HCT116 (cell line): ENCODE measurements around the gene MAN2A2. TPM values are rescaled to one million over a fixed set of nuclear protein-coding genes. Genes with fewer than 3 reads are reported as not detected.

ENCODE experiments used
- ATAC-seq: fragments of 200-7000 bp; cut with Tn5 transposase; 2 replicates; pipeline ENCODE4 v1.9.1; 2020; ENCODE audit warnings: mild to moderate bottlenecking, moderate library complexity
- BruUV-seq: library from RNA; stranded (reverse); fragments of 400-500 nt; replicated peaks from 2 replicates; lab custom pipeline; 2021; lab: Mats Ljungman, UMichigan
- CTCF ChIA-PET: fragments of 300-600 bp; sonication (Branson Sonifier 250); formaldehyde crosslinking; loops from one replicate; lab custom pipeline; 2021; ENCODE audit warnings: antibody characterized with exemption; lab: Charles Lee
- POLR2A ChIA-PET: fragments of 300-600, 350-600 bp; sonication (Branson Sonifier 250); formaldehyde crosslinking; loops from one replicate; lab custom pipeline; 2021; ENCODE audit warnings: antibody characterized with exemption; lab: Charles Lee
- RAD21 ChIA-PET, 2 experiments: fragments of 300-600 bp; sonication (Branson Sonifier 250); formaldehyde crosslinking; loops; one replicate each; lab custom pipeline; 2023; ENCODE audit warnings: low total read pairs in 2 of 2; ENCODE audit not compliant: uncharacterized antibody in 2 of 2, unreplicated experiment in 2 of 2, low non-redundant PET in 1 of 2; lab: Charles Lee
- DNase-seq: peaks from one replicate; pipeline ENCODE4 v3.0.0-alpha.2; 2010; ENCODE audit warnings: low read depth, low spot score
- H2AFZ ChIP-seq: fragments of 200-600 bp; shearing (Covaris generic), sonication (generic); 2 replicates; pipeline ENCODE4 v1.6.1; 2017; ENCODE audit warnings: low read depth, mixed run types, mixed read lengths, antibody characterized with exemption, low read length; ENCODE audit not compliant: poor library complexity, severe bottlenecking
- H3K27ac ChIP-seq: 2 replicates; pipeline ENCODE4 v1.5.1; 2012; ENCODE audit warnings: low read depth, low read length
- H3K27me3 ChIP-seq: fragments of 200-600 bp; sonication (generic); 2 replicates; pipeline ENCODE4 v1.6.1; 2016; ENCODE audit warnings: mixed run types, low read length, mixed read lengths; ENCODE audit not compliant: insufficient read depth
- H3K36me3 ChIP-seq, 2 experiments: fragments of 200-500 bp in 1 of 2; fragments of 200-600 bp in 1 of 2; sonication (Bioruptor generic) in 1 of 2; sonication (generic) in 1 of 2; 2 replicates each; pipeline versions ENCODE4 v1.5.1 to v1.6.1; 2014 to 2016; ENCODE audit warnings: low read length in 2 of 2, inconsistent platforms in 1 of 2, mixed read lengths in 1 of 2, mixed run types in 1 of 2; ENCODE audit not compliant: insufficient read depth in 2 of 2, control insufficient read depth in 1 of 2
- H3K4me1 ChIP-seq, 2 experiments: fragments of 200-600 bp in 1 of 2; sonication (generic) in 1 of 2; 2 replicates each; pipeline versions ENCODE4 v1.5.1 to v1.6.1; 2012 to 2017; ENCODE audit warnings: low read length in 2 of 2, inconsistent platforms in 1 of 2, mild to moderate bottlenecking in 1 of 2, mixed read lengths in 1 of 2, mixed run types in 1 of 2, moderate library complexity in 1 of 2; ENCODE audit not compliant: insufficient read depth in 2 of 2, control insufficient read depth in 1 of 2
- H3K4me2 ChIP-seq: fragments of 200-600 bp; sonication (generic); 2 replicates; pipeline ENCODE4 v1.6.1; 2017; ENCODE audit warnings: mixed run types, low read length, mixed read lengths
- H3K4me3 ChIP-seq, 2 experiments: fragments of 200-600 bp in 1 of 2; sonication (generic) in 1 of 2; replicated peaks in 1 of 2; 2 replicates each; pipeline ENCODE4 v1.5.1; 2011 to 2016; ENCODE audit warnings: low read length in 2 of 2, control low read depth in 1 of 2, low read depth in 1 of 2, mild to moderate bottlenecking in 1 of 2, mixed read lengths in 1 of 2, mixed run types in 1 of 2
- H3K79me2 ChIP-seq: fragments of 200-600 bp; sonication (generic); 2 replicates; pipeline ENCODE4 v1.6.1; 2017; ENCODE audit warnings: mild to moderate bottlenecking, mixed run types, low read length, moderate library complexity, mixed read lengths; ENCODE audit not compliant: insufficient read depth
- H3K9ac ChIP-seq: fragments of 200-600 bp; sonication (generic); 2 replicates; pipeline ENCODE4 v1.6.1; 2016; ENCODE audit warnings: low read length, mixed read lengths
- H3K9me2 ChIP-seq: fragments of 200-600 bp; sonication (generic), shearing (Covaris generic); 2 replicates; pipeline ENCODE4 v1.6.1; 2017; ENCODE audit warnings: mixed run types, mild to moderate bottlenecking, moderate library complexity; ENCODE audit not compliant: insufficient read depth
- H3K9me3 ChIP-seq, 2 experiments: fragments of 200-500 bp in 1 of 2; fragments of 200-600 bp in 1 of 2; sonication (Bioruptor generic) in 1 of 2; sonication (generic) in 1 of 2; 2 replicates each; pipeline ENCODE4 v1.6.1; 2014 to 2017; ENCODE audit warnings: low read length in 2 of 2, mixed read lengths in 2 of 2, inconsistent platforms in 1 of 2, low read depth in 1 of 2, mild to moderate bottlenecking in 1 of 2, mixed run types in 1 of 2, moderate library complexity in 1 of 2; ENCODE audit not compliant: control insufficient read depth in 1 of 2, insufficient read depth in 1 of 2
- H4K20me1 ChIP-seq: fragments of 200-600 bp; sonication (generic), shearing (Covaris generic); 2 replicates; pipeline ENCODE4 v1.6.1; 2017; ENCODE audit warnings: mixed run types, mild to moderate bottlenecking, moderate library complexity; ENCODE audit not compliant: insufficient read depth
- ATF3 ChIP-seq: IDR thresholded peaks from 2 replicates; pipeline ENCODE4 v1.6.1; 2012
- CBX3 ChIP-seq: IDR thresholded peaks from 2 replicates; pipeline ENCODE4 v1.6.1; 2012; ENCODE audit warnings: low read depth
- CTCF ChIP-seq, 3 experiments: fragments of 200-600 bp in 1 of 3; sonication (generic) in 1 of 3; IDR thresholded peaks in 2 of 3; conservative IDR thresholded peaks in 1 of 3; 2 replicates each; pipeline ENCODE4 v1.5.1; 2012 to 2017; ENCODE audit warnings: low read depth in 2 of 3, low read length in 2 of 3, antibody characterized with exemption in 1 of 3, borderline replicate concordance in 1 of 3, control low read depth in 1 of 3, mild to moderate bottlenecking in 1 of 3, mixed read lengths in 1 of 3, mixed run types in 1 of 3, moderate library complexity in 1 of 3; ENCODE audit not compliant: insufficient read depth in 1 of 3
- EGR1 ChIP-seq: IDR thresholded peaks from 2 replicates; pipeline ENCODE4 v1.6.1; 2012; ENCODE audit warnings: low read depth
- EZH2 ChIP-seq: fragments of 200-600 bp; sonication (generic); IDR thresholded peaks from 2 replicates; pipeline ENCODE4 v1.6.1; 2017; ENCODE audit warnings: antibody characterized with exemption, mixed run types
- FOSL1 ChIP-seq: IDR thresholded peaks from 2 replicates; pipeline ENCODE4 v1.6.1; 2012; ENCODE audit warnings: low read depth
- JUND ChIP-seq: IDR thresholded peaks from 2 replicates; pipeline ENCODE4 v1.6.1; 2012
- MAX ChIP-seq: IDR thresholded peaks from 2 replicates; pipeline ENCODE4 v1.6.1; 2012
- POLR2A ChIP-seq: IDR thresholded peaks from 2 replicates; pipeline ENCODE4 v1.7.0; 2011; ENCODE audit warnings: borderline replicate concordance; ENCODE audit not compliant: insufficient read depth, insufficient read length; ENCODE audit errors: extremely low read depth
- POLR2AphosphoS5 ChIP-seq: IDR thresholded peaks from 2 replicates; pipeline ENCODE4 v1.6.1; 2011; ENCODE audit warnings: mild to moderate bottlenecking, low read depth, low read length, moderate library complexity
- RAD21 ChIP-seq: IDR thresholded peaks from 2 replicates; pipeline ENCODE4 v1.6.1; 2012; ENCODE audit warnings: low read depth, mild to moderate bottlenecking
- SRF ChIP-seq: IDR thresholded peaks from 2 replicates; pipeline ENCODE4 v1.6.1; 2012; ENCODE audit warnings: low read depth
- TCF7L2 ChIP-seq: IDR thresholded peaks from 2 replicates; pipeline ENCODE4 v1.7.0; 2011; ENCODE audit warnings: borderline replicate concordance, inconsistent platforms; ENCODE audit not compliant: insufficient read depth, insufficient read length; ENCODE audit errors: extremely low read depth
- YY1 ChIP-seq: IDR thresholded peaks from 2 replicates; pipeline ENCODE4 v1.6.1; 2011; ENCODE audit warnings: low read length, low read depth, moderate library complexity, mild to moderate bottlenecking; ENCODE audit not compliant: insufficient replicate concordance; ENCODE audit errors: extremely low read depth
- ZNF274 ChIP-seq: fragments of 200-500 bp; sonication (Bioruptor generic); IDR thresholded peaks from 2 replicates; pipeline ENCODE4 v1.6.1; 2014; ENCODE audit warnings: mild to moderate bottlenecking, low read depth, low read length, inconsistent platforms
- intact Hi-C: fragments of 100-400 bp; cut with micrococcal nuclease; formaldehyde crosslinking; loops from 2 replicates; pipeline ENCODE4 v1.10.0; 2022
- total RNA-seq: library from RNA; stranded (reverse); gene quantifications from one replicate; pipeline ENCODE4 v1.2.1, GENCODE V29; 2021; ENCODE audit not compliant: unreplicated experiment
- TF ChIP-seq, protein P1 (sequence below): IDR thresholded peaks from 2 replicates; pipeline ENCODE4 v1.6.1; 2012; ENCODE audit warnings: low read depth

Gene MAN2A2
- total RNA-seq, 1 experiment from 2014 or later = 44.9 TPM

- no peak for TF ChIP-seq FOSL1
- no peak; the same call in 1 of the 2 replicates for TF ChIP-seq POLR2AphosphoS5
- TF ChIP-seq TCF7L2 = no peak
- TF ChIP-seq ZNF274 = no peak
- no peak for TF ChIP-seq CBX3
- no peak overlapping the region for H3K27ac ChIP-seq
Measured at GRCh38 chr15:90968434-90968833, 65.3 kb downstream of the MAN2A2 start.

GRCh38 chr15:90970274-90970673, 67.2 kb downstream of the MAN2A2 start:
- no peak overlapping the region for H2AFZ ChIP-seq
- H3K4me1 ChIP-seq = no peaks in the 10 kb centered on the region
- ChIA-PET POLR2A (no interaction called here), RAD21 (no interaction called here), CTCF (no interaction called here)
- H3K27me3 ChIP-seq = no peaks in the 10 kb centered on the region
- no peaks in the 10 kb centered on the region for H4K20me1 ChIP-seq
- TF ChIP-seq POLR2A (no peak), YY1 (no peak), ZNF274 (no peak), ATF3 (no peak), MAX (no peak), EGR1 (no peak), SRF (no peak), JUND (no peak), CTCF (IDR thresholded peaks at IDR 0.05 in 2 of 3, conservative IDR thresholded peaks at IDR 0.05 in 1 of 3; ENCODE audit: borderline replicate concordance in 1 of 3, insufficient read depth in 1 of 3, low read depth in 2 of 3, low read length in 2 of 3) (no peak), RAD21 (no peak), EZH2 (no peak)
- TF ChIP-seq, protein P1, sequence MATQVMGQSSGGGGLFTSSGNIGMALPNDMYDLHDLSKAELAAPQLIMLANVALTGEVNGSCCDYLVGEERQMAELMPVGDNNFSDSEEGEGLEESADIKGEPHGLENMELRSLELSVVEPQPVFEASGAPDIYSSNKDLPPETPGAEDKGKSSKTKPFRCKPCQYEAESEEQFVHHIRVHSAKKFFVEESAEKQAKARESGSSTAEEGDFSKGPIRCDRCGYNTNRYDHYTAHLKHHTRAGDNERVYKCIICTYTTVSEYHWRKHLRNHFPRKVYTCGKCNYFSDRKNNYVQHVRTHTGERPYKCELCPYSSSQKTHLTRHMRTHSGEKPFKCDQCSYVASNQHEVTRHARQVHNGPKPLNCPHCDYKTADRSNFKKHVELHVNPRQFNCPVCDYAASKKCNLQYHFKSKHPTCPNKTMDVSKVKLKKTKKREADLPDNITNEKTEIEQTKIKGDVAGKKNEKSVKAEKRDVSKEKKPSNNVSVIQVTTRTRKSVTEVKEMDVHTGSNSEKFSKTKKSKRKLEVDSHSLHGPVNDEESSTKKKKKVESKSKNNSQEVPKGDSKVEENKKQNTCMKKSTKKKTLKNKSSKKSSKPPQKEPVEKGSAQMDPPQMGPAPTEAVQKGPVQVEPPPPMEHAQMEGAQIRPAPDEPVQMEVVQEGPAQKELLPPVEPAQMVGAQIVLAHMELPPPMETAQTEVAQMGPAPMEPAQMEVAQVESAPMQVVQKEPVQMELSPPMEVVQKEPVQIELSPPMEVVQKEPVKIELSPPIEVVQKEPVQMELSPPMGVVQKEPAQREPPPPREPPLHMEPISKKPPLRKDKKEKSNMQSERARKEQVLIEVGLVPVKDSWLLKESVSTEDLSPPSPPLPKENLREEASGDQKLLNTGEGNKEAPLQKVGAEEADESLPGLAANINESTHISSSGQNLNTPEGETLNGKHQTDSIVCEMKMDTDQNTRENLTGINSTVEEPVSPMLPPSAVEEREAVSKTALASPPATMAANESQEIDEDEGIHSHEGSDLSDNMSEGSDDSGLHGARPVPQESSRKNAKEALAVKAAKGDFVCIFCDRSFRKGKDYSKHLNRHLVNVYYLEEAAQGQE = no peak
- TF ChIP-seq, all 23 proteins: peak for 0
- no peak for ATAC-seq
- H3K4me3 ChIP-seq = no peak overlapping the region
- H3K4me2 ChIP-seq = no peak overlapping the region
- no peaks in the 10 kb centered on the region for H3K9me2 ChIP-seq
- DNase-seq = no peak
- no TSS peak for BruUV-seq
- H3K9me3 ChIP-seq = no peaks in the 10 kb centered on the region
- intact Hi-C loops = no loop called here
- H3K79me2 ChIP-seq = peaks cover 4% of the 10 kb centered on the region; the same call in 1 of the 2 replicates
- no peak overlapping the region for H3K27ac ChIP-seq
- H3K36me3 ChIP-seq = peaks cover 56 to 60% of the 10 kb centered on the region in 2 experiments; a peak in 3 of 4 replicates
- no peak overlapping the region for H3K9ac ChIP-seq

More at GRCh38 chr15:90968434-90968833, 65.3 kb downstream of the MAN2A2 start:
- peaks cover 17% of the 10 kb centered on the region for H3K79me2 ChIP-seq
- DNase-seq (no peak), ATAC-seq (no peak)
- intact Hi-C loops = no loop called here
- H3K9ac ChIP-seq = no peak overlapping the region
- H3K9me3 ChIP-seq = no peaks in the 10 kb centered on the region
- no TSS peak for BruUV-seq
- H2AFZ ChIP-seq = no peak overlapping the region
- H4K20me1 ChIP-seq = no peaks in the 10 kb centered on the region
- H3K36me3 ChIP-seq = peaks cover 53 to 59% of the 10 kb centered on the region in 2 experiments; a peak in 3 of 4 replicates
- POLR2A ChIA-PET = no interaction called here
- RAD21 ChIA-PET = no interaction called here
- CTCF ChIA-PET = no interaction called here
- no peaks in the 10 kb centered on the region for H3K4me1 ChIP-seq
- no peak overlapping the region for H3K4me2 ChIP-seq
- H3K4me3 ChIP-seq = no peak overlapping the region
- H3K27me3 ChIP-seq = no peaks in the 10 kb centered on the region
- no peaks in the 10 kb centered on the region for H3K9me2 ChIP-seq
